Esophagus (tissue), 2 donors: ENCODE results near the gene LENG1. TPM values are rescaled to one million over a fixed set of nuclear protein-coding genes. Genes with fewer than 3 reads are reported as not detected.

ENCODE experiments used
- polyA plus RNA-seq, 2 donors: library from polyadenylated mRNA; stranded (reverse); fragments of 200-250 nt; gene quantifications; one replicate each; pipeline ENCODE4 v1.2.3, GENCODE V29; 2013
- donor health status: healthy with polysubstance abuse.
- donor health status: Bipolar disorder and iron deficiency.

Gene LENG1
- polyA plus RNA-seq, 2 donors = 4.9 to 7.0 TPM

Other genes with a start within 250 kb of the LENG1 start
- under 1 TPM; 0.01 to 0.04 TPM for gene CACNG8, start 196.8 kb downstream of the LENG1 start, polyA plus RNA-seq
- gene CACNG6, start 168.1 kb downstream of the LENG1 start, polyA plus RNA-seq = not detected
- not detected for gene VSTM1, start 95.8 kb downstream of the LENG1 start, polyA plus RNA-seq
- gene TARM1, start 78.4 kb downstream of the LENG1 start, polyA plus RNA-seq = not detected
- gene OSCAR, start 58.9 kb downstream of the LENG1 start, polyA plus RNA-seq = 1 to 10 TPM in 1 of 2 donors, under 1 TPM in 1; 0.73 to 1.0 TPM
- 100 to 1,000 TPM; 147 to 303 TPM for gene NDUFA3, start 56.9 kb downstream of the LENG1 start, polyA plus RNA-seq
- gene TFPT, start 44.1 kb downstream of the LENG1 start, polyA plus RNA-seq = 10 to 100 TPM; 11.8 to 13.2 TPM
- 10 to 100 TPM; 38.9 to 44.3 TPM for gene PRPF31, start 44.0 kb downstream of the LENG1 start, polyA plus RNA-seq
- gene CNOT3, start 22.0 kb downstream of the LENG1 start, polyA plus RNA-seq = 10 to 100 TPM; 21.3 to 23.0 TPM
- 10 to 100 TPM in 1 of 2 donors, 1 to 10 TPM in 1; 2.9 to 11.0 TPM for gene TMC4, start 13.4 kb upstream of the LENG1 start, polyA plus RNA-seq
- 10 to 100 TPM; 21.4 to 22.0 TPM for gene MBOAT7, start 29.9 kb upstream of the LENG1 start, polyA plus RNA-seq
- 10 to 100 TPM; 17.9 to 55.0 TPM for gene TSEN34, start 31.6 kb upstream of the LENG1 start, polyA plus RNA-seq
- gene RPS9, start 41.1 kb upstream of the LENG1 start, polyA plus RNA-seq = 1,000 to 10,000 TPM; 2,177 to 3,000 TPM
- under 1 TPM; 0.63 to 0.75 TPM for gene LILRB3, start 63.3 kb upstream of the LENG1 start, polyA plus RNA-seq
- gene LILRA6, start 83.1 kb upstream of the LENG1 start, polyA plus RNA-seq = under 1 TPM; 0.08 to 0.26 TPM
- gene LILRB5, start 97.6 kb upstream of the LENG1 start, polyA plus RNA-seq = under 1 TPM; 0.63 to 0.92 TPM
- gene LILRB2, start 121.4 kb upstream of the LENG1 start, polyA plus RNA-seq = under 1 TPM; 0.39 to 0.67 TPM
- gene LILRA5, start 153.4 kb upstream of the LENG1 start, polyA plus RNA-seq = under 1 TPM; 0.12 to 0.34 TPM
- gene LILRA4, start 179.4 kb upstream of the LENG1 start, polyA plus RNA-seq = under 1 TPM in 1 of 2 donors, not detected in 1; 0.06 TPM
- 1 to 10 TPM; 1.9 to 2.0 TPM for gene LAIR1, start 205.2 kb upstream of the LENG1 start, polyA plus RNA-seq